Activated CD8-positive, alpha-beta T cell treated with anti-CD3 and anti-CD28 coated beads, Interleukin-2, amount 10 ng/mL, durations not matched to agents 7 days and 5 days (primary cell): Measurements from ENCODE around the gene CCDC181. TPM values are rescaled to one million over a fixed set of nuclear protein-coding genes. Genes with fewer than 3 reads are reported as not detected.

Source experiments
- ATAC-seq: fragments of 150-1000 bp; cut with Tn5 transposase; one replicate; pipeline ENCODE4 v1.10.0; 2021; ENCODE audit warnings: moderate library complexity
- CTCF ChIA-PET: fragments of 350-600 bp; sonication (Branson Sonifier 250); formaldehyde crosslinking; loops from one replicate; lab custom pipeline; 2021; ENCODE audit warnings: antibody characterized with exemption; lab: Charles Lee
- POLR2A ChIA-PET: fragments of 350-600 bp; sonication (Branson Sonifier 250); formaldehyde crosslinking; loops from one replicate; lab custom pipeline; 2021; ENCODE audit warnings: antibody characterized with exemption; lab: Charles Lee
- DNase-seq: peaks from one replicate; pipeline ENCODE4 v3.0.0-alpha.2; 2020
- H3K27ac Mint-ChIP-seq: one replicate; pipeline ENCODE4 v1.8.0; 2021; ENCODE audit warnings: mild to moderate bottlenecking, mixed read lengths
- H3K27me3 Mint-ChIP-seq: one replicate; pipeline ENCODE4 v1.8.0; 2021; ENCODE audit warnings: low read depth, mixed read lengths
- H3K36me3 Mint-ChIP-seq: one replicate; pipeline ENCODE4 v1.8.0; 2021; ENCODE audit warnings: low read depth, mixed read lengths
- H3K4me1 Mint-ChIP-seq: one replicate; pipeline ENCODE4 v1.8.0; 2021; ENCODE audit warnings: low read depth, mixed read lengths
- H3K4me3 Mint-ChIP-seq: one replicate; pipeline ENCODE4 v1.8.0; 2021; ENCODE audit warnings: mild to moderate bottlenecking, mixed read lengths
- H3K9me3 Mint-ChIP-seq: one replicate; pipeline ENCODE4 v1.8.0; 2022; ENCODE audit warnings: mixed read lengths; ENCODE audit not compliant: insufficient read depth
- total RNA-seq, 2 experiments: library from RNA; stranded (reverse); gene quantifications; one replicate each; pipeline ENCODE4 v1.2.3, GENCODE V29; 2021

Gene CCDC181
- total RNA-seq, 2 experiments from 2014 or later: not detected

GRCh38 chr1:169361281-169361680 lies 66.0 kb downstream of the CCDC181 start:
- DNase-seq: no peak
- CTCF ChIA-PET: interaction anchor here (1.7 to 2.3 kb wide), 2 partner anchors 13 to 1019 kb away, joined by 4 to 27 read pairs; no protein-coding TSS in a partner anchor
- peaks cover 22% of the 10 kb centered on the region for H3K4me1 Mint-ChIP-seq
- ATAC-seq: no peak
- H3K36me3 Mint-ChIP-seq: peaks cover 5% of the 10 kb centered on the region
- POLR2A ChIA-PET: no interaction called here
- H3K27me3 Mint-ChIP-seq: no peaks in the 10 kb centered on the region
- H3K27ac Mint-ChIP-seq: no peak overlapping the region
- peaks cover 8% of the 10 kb centered on the region for H3K9me3 Mint-ChIP-seq
- no peak overlapping the region for H3K4me3 Mint-ChIP-seq

GRCh38 chr1:169360415-169360814 lies 66.9 kb downstream of the CCDC181 start:
- ChIA-PET POLR2A (no interaction called here), CTCF (interaction anchor here (0.8 to 1.7 kb wide), 6 partner anchors 8 to 1018 kb away, joined by 3 to 15 read pairs (median 4); partner anchors contain the start of gene BLZF1)
- Mint-ChIP-seq H3K4me3 (no peak overlapping the region), H3K4me1 (peaks cover 22% of the 10 kb centered on the region), H3K27me3 (no peaks in the 10 kb centered on the region), H3K27ac (no peak overlapping the region), H3K36me3 (peaks cover 5% of the 10 kb centered on the region), H3K9me3 (peaks cover 8% of the 10 kb centered on the region)
- ATAC-seq: no peak
- no peak for DNase-seq

DNA sequence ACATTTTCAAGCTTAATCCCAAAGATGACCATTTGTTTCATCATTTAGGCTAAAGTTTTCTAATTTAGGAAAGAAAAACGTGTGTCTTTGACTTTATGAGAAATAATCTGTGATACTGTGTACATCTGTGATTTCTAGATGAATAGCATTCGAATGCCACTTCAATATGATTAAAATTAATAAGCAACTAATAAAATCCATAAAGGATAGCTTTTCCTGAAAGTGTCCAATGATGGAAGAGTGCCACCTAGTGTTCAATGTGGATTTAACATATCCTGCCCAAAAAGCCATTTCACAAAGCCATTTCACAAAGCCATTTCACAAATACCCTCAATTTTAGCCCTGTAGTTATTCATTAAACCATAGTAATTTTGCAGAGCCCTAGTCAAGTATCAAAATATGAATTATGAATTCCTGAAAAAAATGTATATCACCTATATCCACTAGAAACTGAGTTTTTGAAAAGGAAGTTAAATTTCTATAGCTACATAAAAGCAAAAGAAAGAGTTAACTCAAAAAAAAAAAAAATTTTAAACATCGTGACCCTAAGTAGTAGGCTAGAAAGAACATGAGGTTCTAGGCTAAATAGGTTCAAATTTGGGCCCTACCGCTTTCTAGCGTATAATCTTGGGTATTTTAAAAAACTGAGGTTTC lies 78.8 kb downstream of the CCDC181 start:
- H3K27ac Mint-ChIP-seq: no peak overlapping the region
- POLR2A ChIA-PET: interaction anchor here (1.1 kb wide), 1 partner anchor 20 kb away, joined by 3 read pairs; the partner anchor contains the start of gene BLZF1
- H3K4me3 Mint-ChIP-seq: no peak overlapping the region
- no peaks in the 10 kb centered on the region for H3K27me3 Mint-ChIP-seq
- DNase-seq: peak; percentile 46
- H3K36me3 Mint-ChIP-seq: peaks cover 12% of the 10 kb centered on the region
- ATAC-seq: no peak
- H3K9me3 Mint-ChIP-seq: no peaks in the 10 kb centered on the region
- H3K4me1 Mint-ChIP-seq: peaks cover 18% of the 10 kb centered on the region
- CTCF ChIA-PET: interaction anchor here (0.6 to 7.2 kb wide), 44 partner anchors 9 to 1188 kb away, joined by 3 to 88 read pairs (median 4); partner anchors contain the start of genes BLZF1 and NME7

GRCh38 chr1:169347688-169348382 lies 79.4 kb downstream of the CCDC181 start:
- POLR2A ChIA-PET: no interaction called here
- H3K27ac Mint-ChIP-seq: no peak overlapping the region

DNA sequence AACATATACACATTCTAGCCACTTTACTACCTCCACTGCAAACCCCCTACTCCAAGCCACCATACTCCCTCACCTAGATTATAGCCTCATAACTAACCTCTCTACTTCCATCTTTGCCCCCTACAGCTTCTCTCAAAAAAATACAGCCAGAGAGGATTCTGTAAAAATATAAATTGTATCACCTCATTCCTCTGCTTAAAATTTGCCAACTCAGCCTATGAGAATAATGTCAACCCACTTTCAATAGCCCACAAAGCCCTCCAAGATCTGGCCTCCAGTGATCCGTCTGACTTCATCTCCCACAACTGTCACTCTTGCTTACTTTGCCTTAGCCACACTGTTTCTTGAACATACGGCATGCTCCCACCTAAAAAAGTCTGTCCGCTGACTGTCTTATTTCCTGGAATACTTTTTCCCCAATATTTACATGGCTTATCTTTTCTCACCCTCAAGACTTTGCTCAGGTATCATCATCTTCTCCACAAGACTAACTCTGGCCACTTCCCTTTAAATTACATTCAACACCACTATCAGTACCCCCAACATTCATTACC lies 81.2 kb downstream of the CCDC181 start:
- Mint-ChIP-seq H3K27ac (no peak overlapping the region), H3K27me3 (no peaks in the 10 kb centered on the region), H3K36me3 (no peaks in the 10 kb centered on the region), H3K4me1 (peaks cover 5% of the 10 kb centered on the region), H3K9me3 (no peaks in the 10 kb centered on the region), H3K4me3 (no peak overlapping the region)
- ChIA-PET CTCF (interaction anchor here (0.8 to 7.2 kb wide), 4 partner anchors 741 to 1003 kb away, joined by 3 to 88 read pairs (median 42); no protein-coding TSS in a partner anchor), POLR2A (no interaction called here)
- ATAC-seq (no peak), DNase-seq (no peak)

More at GRCh38 chr1:169347688-169348382, 79.4 kb downstream of the CCDC181 start:
- peaks cover 18% of the 10 kb centered on the region for H3K4me1 Mint-ChIP-seq
- ATAC-seq (no peak), DNase-seq (no peak)
- peaks cover 10% of the 10 kb centered on the region for H3K36me3 Mint-ChIP-seq
- no peaks in the 10 kb centered on the region for H3K27me3 Mint-ChIP-seq
- CTCF ChIA-PET: interaction anchor here (0.6 to 7.2 kb wide), 37 partner anchors 9 to 1113 kb away, joined by 3 to 88 read pairs (median 4); partner anchors contain the start of genes BLZF1 and NME7
- no peak overlapping the region for H3K4me3 Mint-ChIP-seq
- H3K9me3 Mint-ChIP-seq: no peaks in the 10 kb centered on the region

DNA sequence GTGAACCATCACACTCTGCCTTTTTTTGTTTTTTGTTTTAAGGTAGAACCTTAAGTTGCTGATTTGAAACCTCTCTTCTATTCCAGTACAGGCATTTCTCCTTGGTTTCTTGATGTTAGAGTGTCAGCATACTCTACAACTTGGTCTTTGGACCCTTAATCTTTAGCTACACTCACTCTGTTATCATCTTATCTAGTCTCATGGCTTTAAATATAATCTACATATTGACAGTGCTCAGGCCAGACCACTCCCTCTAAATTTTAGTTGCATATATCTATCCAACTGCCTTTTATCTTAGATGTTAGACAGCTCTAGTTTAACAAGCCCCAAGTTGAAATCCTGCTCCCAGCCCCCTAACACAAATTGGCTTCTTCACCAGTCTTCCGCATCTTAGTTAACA lies 81.8 kb downstream of the CCDC181 start:
- ChIA-PET POLR2A (no interaction called here), CTCF (interaction anchor here (0.8 to 7.2 kb wide), 2 partner anchors 741 to 1003 kb away, joined by 3 to 88 read pairs; no protein-coding TSS in a partner anchor)
- Mint-ChIP-seq H3K4me1 (peaks cover 1% of the 10 kb centered on the region), H3K36me3 (peaks cover 4% of the 10 kb centered on the region), H3K27ac (no peak overlapping the region), H3K4me3 (no peak overlapping the region), H3K9me3 (no peaks in the 10 kb centered on the region), H3K27me3 (no peaks in the 10 kb centered on the region)
- DNase-seq (no peak), ATAC-seq (no peak)

Other genes starting within 250 kb of the CCDC181 start
- gene NME7, start 59.7 kb downstream of the CCDC181 start, total RNA-seq: 10 to 100 TPM; 20.9 to 23.2 TPM
- gene BLZF1, start 59.3 kb downstream of the CCDC181 start, total RNA-seq: 10 to 100 TPM; 33.9 to 34.1 TPM
- 1 to 10 TPM; 4.8 to 5.8 TPM for gene SLC19A2, start 58.5 kb upstream of the CCDC181 start, total RNA-seq
- gene F5, start 159.0 kb upstream of the CCDC181 start, total RNA-seq: 1 to 10 TPM; 1.4 to 1.6 TPM
- gene SELP, start 202.7 kb upstream of the CCDC181 start, total RNA-seq: under 1 TPM in 1 of 2 experiments, not detected in 1; 0.13 TPM